ENCODE measurements around the gene MC2R.

- TF ChIP-seq, protein P1, sequence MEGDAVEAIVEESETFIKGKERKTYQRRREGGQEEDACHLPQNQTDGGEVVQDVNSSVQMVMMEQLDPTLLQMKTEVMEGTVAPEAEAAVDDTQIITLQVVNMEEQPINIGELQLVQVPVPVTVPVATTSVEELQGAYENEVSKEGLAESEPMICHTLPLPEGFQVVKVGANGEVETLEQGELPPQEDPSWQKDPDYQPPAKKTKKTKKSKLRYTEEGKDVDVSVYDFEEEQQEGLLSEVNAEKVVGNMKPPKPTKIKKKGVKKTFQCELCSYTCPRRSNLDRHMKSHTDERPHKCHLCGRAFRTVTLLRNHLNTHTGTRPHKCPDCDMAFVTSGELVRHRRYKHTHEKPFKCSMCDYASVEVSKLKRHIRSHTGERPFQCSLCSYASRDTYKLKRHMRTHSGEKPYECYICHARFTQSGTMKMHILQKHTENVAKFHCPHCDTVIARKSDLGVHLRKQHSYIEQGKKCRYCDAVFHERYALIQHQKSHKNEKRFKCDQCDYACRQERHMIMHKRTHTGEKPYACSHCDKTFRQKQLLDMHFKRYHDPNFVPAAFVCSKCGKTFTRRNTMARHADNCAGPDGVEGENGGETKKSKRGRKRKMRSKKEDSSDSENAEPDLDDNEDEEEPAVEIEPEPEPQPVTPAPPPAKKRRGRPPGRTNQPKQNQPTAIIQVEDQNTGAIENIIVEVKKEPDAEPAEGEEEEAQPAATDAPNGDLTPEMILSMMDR (IDR thresholded peaks at IDR 0.05; ENCODE audit: insufficient read depth, low read length, poor library complexity, severe bottlenecking), result no peak
- TF ChIP-seq EZH2phosphoT487 (conservative IDR thresholded peaks at IDR 0.05; ENCODE audit: low read length), result no peak
Measured at GRCh38 chr18:13923221-13923620, 7.9 kb upstream of the MC2R start.

All from SU-DHL-6 (cell line).